ENCODE measurements around the gene DNMT3A. TPM values are rescaled to one million over a fixed set of nuclear protein-coding genes. Genes with fewer than 3 reads are reported as not detected.
"Not testable (repeated sequence)": the region's sequence is repeated elsewhere in the genome, so short reads cannot be mapped to it uniquely, and the experiment has no call there.

DNMT3A gene
- total RNA-seq, 1 donor from 2014 or later: 36.7 TPM

DNA sequence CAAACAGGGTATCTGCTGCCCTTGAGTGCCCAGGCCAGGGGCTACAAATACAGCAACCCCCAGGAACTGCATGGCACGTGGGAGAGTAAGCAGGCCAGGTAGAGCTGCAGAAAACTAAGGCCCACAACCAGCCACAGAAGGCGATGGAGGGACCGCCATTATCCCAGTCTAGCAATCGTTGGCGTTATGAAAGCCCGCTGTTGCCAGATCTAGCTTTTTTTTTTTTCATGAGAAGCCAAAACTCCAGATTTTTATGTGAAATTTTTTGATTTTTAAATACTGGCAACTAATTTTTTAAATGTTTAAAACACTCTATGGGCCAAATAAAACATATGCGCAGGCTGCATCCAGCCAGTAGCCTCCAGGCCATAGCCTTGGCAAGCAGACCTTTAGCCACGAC, 59.8 kb downstream of the DNMT3A start:
- DNase-seq: no peak

DNA sequence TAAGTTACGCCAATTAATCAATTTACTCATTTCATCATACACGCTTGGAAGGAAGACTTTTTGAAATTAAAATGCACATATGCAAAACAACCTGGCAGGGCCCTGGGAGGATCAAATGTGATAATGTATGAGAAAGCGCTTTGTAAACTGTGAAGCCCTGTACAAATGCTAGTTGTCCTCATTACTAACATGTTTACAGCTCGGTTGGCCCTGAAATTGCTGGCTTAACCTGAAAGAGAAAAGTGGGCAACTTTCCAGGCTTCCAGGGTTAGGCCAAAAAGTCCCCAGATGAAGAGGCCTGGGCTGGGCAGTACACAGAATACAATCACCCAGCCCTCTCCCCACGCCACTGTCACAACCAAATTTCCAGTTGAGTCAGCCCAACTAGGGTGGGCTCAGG, 60.2 kb downstream of the DNMT3A start:
- no peak for DNase-seq

DNA sequence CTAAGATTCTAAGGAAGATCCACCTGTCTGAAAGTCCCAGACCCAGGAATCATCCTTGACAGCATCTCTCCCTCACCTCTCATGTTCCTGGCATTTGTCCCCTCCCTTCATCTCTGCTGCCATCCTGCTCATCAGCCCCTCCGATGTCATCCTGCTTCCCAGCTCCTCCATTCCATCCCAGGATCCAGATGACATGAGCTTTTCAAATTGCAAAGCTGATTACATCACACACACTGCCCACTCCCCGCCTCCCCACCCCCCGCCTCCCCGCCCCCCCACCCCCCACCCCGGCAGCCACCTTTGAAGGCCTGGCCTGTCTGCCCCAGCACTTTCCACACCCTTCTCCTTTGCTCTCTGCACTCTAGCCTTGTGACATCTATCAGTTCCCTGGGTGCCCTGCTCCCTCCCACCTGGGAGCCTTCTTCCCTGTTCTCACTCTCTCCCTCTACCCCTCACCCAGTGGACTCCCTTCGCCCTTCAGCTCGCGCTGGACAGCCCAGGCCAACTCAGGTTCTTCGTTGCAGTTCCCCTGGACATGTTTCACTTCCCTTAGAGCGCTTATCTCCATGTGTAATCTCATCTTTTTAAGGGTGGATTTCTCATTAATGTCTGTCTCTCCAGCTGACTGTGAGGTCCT, 61.6 kb downstream of the DNMT3A start:
- DNase-seq: no peak

DNA sequence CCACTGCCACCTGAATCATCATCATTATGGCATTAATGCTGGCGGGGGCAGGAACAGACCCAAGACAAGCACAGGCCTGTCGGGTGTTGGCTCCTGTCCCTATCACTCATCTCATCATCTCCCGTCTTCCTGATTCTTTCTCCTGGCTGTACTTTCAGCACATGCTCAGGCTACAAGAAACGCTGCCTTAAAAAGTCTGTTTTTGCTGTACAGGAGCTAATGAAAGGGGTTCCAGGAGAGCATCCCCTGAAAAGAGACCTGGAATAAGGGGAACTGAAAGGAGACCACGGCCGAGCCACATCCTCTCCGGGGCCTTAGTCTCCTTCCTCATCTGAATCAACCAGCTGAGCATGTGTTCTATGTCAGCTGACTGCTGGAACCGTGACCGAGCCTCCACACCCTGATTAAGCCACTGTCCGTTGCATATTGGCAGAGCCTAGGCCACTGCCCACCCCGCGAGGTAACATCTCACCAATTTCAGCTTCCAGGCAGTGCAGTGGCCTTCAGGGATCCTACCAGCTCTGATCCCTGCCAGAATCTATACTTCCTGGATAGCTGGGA, 62.6 kb downstream of the DNMT3A start:
- DNase-seq: peak; percentile 35

DNA sequence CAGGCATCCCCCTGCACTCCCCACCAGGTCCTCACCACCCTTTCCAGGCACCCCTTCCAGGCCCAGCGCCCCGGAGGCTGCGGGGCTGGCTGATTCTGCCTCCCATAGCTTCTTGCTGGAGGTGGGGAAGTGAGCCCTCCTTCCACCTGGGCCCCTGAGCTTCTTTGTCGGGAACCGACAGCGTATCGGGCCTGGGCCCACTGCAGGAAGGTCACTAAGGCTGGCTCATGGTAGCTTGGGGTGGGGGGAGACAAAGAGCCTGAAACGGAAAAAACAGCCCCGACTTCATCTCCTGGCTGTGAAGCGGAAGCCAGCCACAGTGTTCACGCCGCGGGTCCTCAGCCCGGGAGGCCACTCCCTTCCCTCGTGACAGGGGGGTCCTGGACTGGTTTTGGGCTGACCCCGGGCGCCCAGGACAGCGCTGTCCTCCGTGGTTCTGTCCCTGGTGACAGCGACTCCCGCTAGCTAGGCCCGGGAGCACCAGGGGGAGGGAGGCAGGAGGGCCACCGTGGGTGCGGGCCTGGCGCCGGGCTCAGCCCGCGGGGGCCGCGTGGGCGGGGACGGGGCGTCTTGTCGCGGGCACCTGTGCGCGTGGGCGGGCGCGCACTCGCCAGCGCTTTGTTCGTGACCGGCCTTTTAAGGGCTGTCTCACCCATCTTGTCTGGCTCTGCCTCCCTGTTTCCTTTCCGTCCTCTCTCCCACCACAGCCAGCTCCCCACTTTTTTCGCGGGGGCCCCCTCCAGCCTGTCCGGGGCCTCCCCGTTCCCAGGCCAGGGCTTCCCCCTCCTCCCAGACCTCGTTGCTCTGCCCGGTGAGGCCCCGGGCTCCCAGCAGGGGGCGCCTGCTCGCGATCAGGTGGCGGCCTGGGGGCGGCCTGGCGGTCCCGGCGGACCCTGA, 64.9 kb downstream of the DNMT3A start:
- no peak for DNase-seq

DNA sequence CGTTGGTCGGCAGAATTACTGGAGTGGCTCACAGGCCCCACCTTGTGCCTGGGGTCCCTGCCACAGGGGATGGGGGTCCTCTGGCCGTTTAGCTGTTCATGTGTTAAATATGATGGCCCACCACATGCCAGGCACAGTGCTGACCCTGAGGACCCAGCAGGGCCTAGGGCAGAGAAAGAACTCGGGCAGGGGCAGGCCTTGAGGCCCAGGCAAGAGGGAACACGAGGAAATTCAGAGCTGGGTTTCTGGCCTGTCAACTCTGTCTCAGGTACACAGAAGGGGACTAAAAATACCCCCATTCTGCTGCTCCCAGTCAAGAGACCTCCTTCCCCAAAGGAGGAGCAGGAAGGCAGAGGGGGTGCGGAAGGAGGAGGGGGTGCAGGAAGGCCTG, 66.2 kb downstream of the DNMT3A start:
- no peak for DNase-seq

DNA sequence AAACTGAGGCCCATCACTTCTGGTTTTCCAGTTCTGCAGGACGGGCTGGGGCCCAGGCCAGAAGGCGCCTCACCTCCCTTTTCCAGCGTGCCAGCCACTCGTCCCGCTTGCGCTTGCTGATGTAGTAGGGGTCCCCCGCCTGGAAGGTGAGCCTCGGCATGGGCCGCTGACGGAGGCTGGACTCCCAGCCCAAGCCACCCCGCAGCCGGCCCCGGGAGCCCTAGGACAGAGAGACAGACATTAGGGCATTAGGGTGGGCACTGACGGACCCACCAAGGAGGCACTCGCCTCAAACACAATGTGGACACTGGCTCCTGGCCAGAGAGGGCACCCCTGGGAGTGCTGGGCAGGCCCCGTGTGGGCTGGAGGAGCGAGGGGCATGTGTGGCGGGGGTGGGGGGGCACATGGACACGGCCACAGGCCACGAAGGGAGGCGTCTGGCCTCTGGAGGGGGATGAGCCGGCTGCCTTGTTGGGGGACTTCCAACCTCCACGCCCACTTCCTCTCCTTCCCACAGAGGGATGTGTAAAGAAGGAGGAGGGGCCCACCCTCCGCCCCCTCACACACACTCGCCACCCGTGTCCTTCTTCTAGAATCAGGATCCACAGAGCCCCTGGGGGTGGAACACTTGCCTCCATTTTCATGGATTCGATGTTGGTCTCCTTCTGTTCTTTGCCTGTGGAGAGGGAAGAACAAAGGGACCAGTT, 66.7 kb downstream of the DNMT3A start:
- DNase-seq: no peak

DNA sequence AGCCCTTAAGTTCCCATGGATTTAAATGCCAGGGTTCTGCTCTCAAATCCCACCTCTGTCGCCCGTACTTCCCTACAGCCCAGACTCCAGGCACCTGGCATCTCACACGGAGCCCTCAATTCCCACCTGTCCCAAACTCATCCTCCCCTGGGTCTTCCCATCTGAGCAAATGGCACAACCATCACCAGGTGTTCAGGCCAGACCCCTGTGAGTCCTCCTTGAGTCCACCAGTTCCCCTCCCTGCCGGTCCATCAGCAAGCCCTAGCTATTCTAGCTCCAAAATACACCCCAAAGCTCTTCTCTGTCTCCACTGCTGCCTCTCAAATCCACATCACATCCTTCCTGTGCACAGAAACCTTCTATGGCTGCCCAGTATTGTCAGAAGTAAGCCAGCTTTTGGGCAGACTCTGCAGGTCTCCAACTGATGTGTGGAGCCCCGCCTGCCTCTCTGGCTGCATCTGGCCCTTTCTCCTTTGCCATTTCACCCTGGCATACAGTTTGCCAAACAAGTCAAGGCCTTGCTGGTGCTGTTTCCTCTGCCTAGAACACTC, 67.7 kb downstream of the DNMT3A start:
- no peak for DNase-seq

DNA sequence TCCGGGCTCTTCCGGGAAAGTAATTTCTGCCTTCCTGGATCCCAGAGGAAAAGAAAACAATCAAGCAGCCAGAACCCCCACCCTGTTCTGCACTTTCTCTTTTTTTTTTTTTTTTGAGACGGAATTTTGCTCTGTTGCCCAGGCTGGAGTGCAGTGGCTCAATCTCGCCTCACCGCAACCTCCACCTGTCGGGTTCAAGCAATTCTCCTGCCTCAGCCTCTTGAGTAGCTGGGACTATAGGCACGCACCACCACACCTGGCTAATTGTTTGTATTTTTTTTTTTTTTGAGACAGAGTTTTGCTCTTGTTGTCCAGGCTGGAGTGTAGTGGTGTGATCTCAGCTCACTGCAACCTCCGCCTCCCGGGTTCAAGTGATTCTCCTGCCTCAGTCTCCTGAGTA, 69.0 kb downstream of the DNMT3A start:
- not testable (repeated sequence) for DNase-seq

DNA sequence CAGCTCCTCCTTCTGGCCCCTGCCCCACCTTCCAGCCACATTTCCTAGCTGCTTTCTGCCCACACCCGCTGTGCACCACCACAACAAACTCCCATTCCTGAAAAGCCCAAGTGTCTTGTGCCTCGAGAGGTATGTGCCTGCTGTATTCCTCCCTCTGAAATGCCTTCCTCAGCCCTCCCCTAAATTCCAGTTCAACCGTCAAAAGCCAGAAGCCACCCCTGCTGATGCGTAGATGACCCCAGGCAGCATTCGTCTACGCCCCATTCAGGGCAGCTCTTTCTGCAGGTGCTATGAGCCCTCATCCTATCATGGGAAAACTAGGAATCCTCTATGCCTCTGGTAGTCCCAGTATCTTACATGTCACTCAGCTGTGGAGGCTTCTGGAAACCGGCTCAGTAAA, 71.7 kb downstream of the DNMT3A start:
- DNase-seq: no peak

DNA sequence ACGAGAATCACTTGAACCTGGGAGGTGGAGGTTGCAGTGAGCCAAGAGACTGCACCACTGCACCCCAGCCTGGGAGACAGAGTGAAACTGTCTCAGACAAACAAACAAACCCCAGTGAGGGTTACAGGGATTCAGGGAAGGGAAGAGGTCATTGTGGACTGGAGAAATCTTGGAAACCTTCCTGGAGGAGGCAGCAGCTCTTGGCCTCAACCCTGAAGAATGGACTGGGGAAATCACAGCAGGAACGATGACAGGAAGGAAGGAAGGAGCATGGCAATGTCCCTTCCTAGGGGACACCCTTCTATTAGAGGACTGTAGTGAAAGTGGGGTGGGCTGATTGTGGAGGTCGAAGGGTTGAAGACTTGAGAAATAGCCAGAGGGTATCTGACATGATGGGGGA, 72.5 kb downstream of the DNMT3A start:
- no peak for DNase-seq

DNA sequence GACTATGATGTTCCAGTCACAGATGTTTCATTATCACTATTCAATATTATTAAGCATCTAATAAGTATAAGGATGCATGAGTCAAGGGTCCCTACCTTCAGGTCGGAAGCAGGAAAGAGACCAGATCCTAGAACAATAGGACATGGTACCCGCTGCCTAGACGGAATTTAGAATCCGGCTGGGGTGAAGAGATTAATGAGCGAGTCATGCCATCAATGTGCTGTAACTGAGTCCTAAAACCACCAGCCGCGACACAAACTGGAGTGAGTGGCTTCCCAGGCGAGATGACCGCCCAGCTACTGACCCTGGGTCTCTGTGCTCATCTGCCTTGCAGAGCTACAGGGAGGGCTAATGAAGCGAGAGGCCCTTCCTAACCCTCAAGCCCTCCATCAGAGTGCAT, 73.6 kb downstream of the DNMT3A start:
- DNase-seq: no peak

DNA sequence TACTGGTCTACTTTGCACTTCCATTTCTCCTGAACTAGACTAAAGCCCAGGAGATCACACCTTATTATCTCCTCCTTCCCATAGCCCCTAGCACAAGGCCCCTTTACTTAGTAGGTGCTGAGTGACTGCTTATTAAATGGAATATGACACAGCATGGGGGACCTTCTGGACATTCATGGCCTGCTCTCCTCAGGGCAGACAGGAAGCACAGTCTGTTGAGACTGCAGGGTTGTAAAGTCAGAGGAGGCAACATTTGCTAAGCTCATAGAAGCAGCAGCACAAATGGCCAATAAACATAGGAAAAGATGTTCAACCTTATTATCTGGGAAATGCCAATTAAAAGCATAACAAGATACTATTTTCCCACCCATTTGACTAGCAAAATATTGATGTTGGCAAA, 75.3 kb downstream of the DNMT3A start:
- no peak for DNase-seq

DNA sequence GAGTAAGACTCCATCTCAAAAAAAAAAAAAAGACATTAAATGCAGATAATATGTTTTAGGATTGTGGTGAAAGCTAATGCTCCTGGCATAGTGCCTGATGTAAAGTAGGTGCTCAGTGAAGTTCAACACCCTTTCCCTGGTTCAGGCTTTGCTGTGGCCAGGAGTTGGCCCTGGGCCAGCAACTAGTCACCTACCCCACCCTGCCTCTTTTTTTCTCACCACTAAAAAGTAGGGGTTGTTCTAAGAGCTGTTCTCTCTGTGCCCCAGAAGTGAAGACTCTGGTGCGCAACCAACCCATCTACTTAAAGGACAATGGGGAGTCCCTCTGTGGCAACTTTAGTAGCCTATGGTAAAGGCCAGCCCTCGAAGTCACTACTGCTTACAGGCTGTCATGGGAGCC, 75.9 kb downstream of the DNMT3A start:
- DNase-seq: no peak

DNA sequence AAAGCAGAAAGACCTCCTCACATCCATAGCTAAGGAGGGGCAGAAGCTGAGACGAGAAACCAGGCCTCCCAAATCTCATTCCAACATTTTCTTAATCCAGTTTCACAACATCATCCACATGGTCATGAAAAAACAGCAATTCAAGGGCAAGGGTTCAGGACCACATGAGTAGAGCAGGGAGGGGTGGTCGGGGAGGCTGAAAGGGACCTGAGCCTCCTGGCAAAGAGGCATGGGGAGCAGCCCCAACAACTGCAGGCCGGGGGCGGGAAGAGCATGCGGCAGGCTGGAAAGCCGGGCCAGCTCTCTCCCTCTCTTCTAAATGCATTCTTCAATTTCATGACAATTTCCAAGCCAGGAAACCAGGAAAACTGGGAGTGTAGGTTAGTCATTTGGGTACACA, 76.7 kb downstream of the DNMT3A start:
- DNase-seq: no peak

DNA sequence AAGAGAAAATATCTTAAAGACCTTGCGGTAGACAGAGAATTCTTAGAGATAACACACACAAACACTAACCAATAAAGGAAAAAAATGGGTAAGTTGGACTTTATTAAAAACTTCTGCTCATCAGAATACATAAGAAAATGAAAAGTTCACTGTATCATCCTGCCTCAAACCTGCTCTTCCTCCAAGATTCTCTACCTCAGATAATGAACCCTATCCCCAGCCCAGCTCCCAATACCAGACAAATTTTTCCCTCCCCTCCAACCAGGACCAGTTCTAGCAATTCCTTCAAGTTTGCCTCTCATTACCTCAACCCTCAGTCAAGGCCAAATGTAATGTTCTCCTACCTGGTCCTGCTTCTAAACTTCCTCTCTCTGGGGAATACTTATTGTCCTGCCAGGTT, 79.4 kb downstream of the DNMT3A start:
- no peak for DNase-seq

DNA sequence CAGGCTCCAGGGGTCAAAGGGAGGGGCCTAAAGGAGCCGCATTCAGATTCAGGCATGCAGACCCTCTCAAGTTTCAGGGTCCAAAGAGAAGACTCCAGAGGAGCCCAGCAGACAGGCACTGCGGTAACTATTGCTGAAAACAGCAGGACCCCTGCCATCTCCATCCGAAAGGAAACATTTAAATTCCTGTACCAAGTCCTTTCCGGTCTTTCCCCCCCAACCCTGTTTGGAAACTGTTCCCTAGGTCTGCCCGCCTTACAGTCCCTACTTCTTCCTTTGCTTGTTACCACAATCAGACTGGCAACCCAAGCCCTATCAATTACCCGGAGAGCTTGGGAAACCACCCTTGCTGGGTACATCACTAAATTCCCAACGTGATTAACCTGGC, 82.0 kb downstream of the DNMT3A start:
- no peak for DNase-seq

DNA sequence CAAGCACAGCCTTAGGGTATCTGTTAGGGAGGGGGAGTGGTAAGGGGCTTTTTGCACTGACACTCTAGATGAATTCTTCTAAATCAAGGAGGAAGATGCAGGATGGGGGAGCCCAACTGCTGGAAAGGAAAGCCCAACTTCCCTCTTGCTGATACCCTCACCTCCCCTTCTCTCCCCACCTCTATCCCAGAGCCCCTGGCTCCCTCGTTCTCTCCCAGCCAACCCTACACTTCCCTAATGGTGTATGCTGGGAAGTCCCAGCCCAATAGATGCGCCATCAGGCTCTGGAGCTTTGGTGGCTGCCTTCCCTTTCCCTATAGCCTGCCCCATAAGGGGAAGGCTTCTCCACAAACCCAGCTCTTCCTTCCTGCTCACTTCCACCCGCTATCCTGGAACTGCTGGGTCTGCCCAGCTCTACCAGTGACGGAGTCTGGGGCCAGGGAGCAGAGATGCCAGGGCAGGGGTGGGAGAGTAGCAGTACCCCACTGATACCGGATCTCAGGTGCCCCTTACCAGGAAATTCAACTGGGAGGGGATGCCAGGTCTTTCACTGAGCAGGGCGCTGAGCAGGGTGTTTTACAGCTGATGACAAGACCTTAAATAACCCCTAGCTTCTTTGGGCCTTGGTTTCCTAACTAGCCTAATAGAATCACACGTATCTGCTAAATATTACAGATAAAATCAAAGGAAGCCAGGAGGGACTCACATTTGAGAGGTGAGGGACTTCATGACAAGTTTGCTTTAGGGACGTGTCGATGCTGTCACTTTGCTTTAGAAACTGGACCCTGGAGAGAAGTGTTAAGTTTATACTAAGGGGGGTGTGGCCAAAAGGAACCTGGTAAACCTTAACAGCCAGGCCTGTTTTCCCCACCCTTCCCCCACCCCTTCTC, 82.6 kb downstream of the DNMT3A start:
- no peak for DNase-seq

DNA sequence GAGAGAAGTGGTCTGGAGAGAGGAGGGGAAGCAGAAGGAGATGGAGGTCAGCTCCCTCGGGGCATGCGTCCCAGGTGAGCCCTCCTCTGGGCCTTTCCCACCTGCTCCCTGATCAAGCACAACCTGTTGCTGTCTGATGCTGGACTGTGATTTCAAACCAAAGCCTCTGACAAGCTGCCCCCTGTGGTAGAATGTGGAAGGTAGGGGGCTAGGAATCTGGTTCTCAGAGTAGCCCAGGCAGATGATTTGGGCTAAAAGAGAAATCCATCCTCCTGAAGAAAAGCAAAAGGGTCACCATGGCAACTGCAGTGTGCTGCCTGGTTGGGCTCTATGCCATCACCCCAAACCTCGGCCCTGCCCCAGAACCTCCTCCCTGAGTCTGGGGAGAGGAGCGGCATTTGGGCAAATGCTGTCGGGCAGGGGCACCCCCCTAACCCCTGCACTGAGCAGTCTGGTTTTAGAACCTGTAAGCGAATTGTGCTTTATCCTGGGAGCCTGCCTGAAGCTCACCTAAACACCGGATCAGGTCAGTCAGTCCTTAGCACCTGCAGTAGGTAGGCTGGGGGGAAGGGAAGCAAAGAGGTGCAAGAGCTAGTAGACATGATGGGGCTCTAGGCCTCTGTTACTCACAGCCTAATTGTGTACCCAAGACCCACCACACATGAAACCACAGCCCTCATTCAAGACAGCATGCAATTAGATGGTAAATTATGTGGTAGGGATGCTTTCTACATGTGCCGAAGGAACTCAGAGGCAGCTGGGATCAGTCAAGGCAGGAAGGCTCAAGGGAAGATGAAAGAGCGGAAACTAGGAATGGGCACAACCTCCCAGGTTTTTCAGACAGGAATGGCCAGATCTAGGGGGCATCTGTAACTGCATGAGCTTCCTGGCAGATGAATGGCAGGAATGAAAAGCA, 83.5 kb downstream of the DNMT3A start:
- DNase-seq: no peak

DNA sequence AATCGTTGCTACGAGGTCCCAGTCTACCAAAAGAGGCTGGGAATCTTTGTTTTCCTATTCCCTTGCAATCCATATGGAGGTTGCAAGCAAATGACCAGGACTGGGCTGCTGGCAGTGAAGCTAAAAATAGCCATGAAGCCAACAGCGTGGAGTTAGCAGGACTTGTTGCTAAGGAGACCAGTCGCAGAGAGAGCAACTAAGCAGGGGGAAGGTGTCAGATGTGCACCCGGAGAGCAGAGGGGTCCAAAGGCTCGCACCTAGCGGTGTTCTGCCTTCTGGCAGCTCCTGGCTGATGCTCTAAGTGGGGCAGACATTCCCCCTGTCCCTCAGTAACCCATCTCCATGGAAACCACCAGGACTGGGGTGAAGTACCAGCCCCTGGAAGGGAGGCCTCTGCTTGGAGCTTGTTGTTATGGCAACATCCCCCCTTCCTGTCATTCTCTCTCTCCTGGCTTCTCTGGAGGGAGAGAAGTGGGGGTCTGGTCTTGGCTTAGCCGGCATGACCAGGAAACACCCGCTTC, 84.6 kb downstream of the DNMT3A start:
- peak; percentile 20 for DNase-seq

Measured in skin of body (tissue), 2 donors.